Breast epithelium (tissue), 3 donors: ENCODE data around the gene BSPRY.

Source experiments
- POLR2A ChIP-seq: fragments of 450-650 bp; IDR thresholded peaks from one replicate; pipeline ENCODE4 v1.6.1; 2016; ENCODE audit warnings: antibody characterized with exemption, mild to moderate bottlenecking, moderate library complexity
- POLR2AphosphoS5 ChIP-seq, 3 donors: sonication (generic); formaldehyde crosslinking; IDR thresholded peaks; one replicate each; pipeline ENCODE4 v1.6.1; 2017; ENCODE audit warnings: antibody characterized with exemption in 3 of 3
- TF ChIP-seq, protein P1 (sequence below), 3 donors: fragments of 450-650 bp; IDR thresholded peaks; one replicate each; pipeline ENCODE4 v1.5.1; 2016 to 2017; ENCODE audit warnings: antibody characterized with exemption in 3 of 3, mild to moderate bottlenecking in 3 of 3, moderate library complexity in 3 of 3

DNA sequence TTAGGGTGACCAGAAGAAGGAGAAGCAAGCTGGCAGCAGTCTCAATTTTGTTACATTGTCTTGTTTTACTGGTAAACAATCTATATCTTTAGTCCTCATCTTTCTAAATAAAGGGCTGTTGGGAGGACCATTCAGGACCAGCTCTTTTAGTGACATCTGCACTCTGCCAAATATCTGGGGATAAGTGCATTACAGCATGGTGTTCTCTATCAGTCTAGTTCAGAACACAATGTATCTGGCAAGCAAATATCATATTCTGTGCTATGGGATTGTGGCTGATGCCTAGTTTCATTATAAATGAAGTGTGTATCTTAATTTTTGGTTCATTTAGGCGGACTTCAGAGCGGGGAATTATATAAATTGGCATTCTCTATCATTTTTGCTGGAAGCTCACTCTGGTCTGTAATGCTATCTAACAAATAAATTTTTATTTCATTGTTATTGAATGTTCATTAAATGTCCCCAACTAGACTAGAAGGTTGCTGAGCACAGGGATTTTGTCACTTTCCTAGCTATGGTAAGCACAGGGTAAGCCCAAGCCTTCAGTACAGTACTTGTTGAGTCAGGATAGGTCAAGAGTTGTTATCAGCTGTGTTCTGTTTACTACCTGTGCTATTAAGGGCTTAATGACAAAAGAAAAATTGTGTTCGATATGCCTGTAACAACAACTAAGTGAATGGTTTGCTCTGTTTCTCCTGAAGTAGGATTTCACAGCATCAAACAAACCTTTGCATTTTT, 21.1 kb upstream of the BSPRY start:
- TF ChIP-seq POLR2AphosphoS5 (IDR thresholded peaks at IDR 0.05) (no peak), POLR2A (no peak)
- TF ChIP-seq, protein P1, sequence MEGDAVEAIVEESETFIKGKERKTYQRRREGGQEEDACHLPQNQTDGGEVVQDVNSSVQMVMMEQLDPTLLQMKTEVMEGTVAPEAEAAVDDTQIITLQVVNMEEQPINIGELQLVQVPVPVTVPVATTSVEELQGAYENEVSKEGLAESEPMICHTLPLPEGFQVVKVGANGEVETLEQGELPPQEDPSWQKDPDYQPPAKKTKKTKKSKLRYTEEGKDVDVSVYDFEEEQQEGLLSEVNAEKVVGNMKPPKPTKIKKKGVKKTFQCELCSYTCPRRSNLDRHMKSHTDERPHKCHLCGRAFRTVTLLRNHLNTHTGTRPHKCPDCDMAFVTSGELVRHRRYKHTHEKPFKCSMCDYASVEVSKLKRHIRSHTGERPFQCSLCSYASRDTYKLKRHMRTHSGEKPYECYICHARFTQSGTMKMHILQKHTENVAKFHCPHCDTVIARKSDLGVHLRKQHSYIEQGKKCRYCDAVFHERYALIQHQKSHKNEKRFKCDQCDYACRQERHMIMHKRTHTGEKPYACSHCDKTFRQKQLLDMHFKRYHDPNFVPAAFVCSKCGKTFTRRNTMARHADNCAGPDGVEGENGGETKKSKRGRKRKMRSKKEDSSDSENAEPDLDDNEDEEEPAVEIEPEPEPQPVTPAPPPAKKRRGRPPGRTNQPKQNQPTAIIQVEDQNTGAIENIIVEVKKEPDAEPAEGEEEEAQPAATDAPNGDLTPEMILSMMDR (IDR thresholded peaks at IDR 0.05): no peak
